ENCODE data around the gene POFUT1. TPM values are rescaled to one million over a fixed set of nuclear protein-coding genes. Genes with fewer than 3 reads are reported as not detected.
"Not testable (repeated sequence)": the region's sequence is repeated elsewhere in the genome, so short reads cannot be mapped to it uniquely, and the experiment has no call there.

POFUT1 gene
- polyA plus RNA-seq, 6 donors from 2014 or later = 7.2 to 16.9 (median 14.7) TPM

DNA sequence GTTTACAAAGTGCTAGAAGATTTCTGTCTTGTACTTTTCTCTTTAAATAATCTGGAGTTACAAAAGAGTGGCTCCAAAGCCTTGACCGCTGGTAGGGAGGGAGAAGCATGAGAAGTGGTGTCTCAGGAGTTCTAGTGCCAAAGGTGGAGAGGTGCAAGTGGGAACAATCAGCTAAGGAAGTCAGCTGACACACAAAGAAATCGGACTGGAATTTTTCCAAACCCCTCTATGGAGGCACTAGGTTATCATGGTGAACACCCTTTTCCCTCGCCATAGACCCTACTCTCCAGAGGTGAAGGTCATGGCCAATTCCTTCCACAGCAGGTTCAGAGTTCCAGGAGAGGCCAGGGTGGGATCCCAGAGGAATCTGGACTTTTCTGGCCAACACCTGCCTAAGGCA is 15.0 kb upstream of the POFUT1 start:
- Mint-ChIP-seq H3K27me3 (peaks cover 0 to 12% (median 7%) of the 10 kb centered on the region in 3 donors), H3K36me3 (peaks cover 11 to 26% of the 10 kb centered on the region in 2 donors), H3K9me3 (no peaks in the 10 kb centered on the region), H3K27ac (peak overlapping the region in 1 of 6 donors; percentile 67), H3K4me1 (peaks cover 22 to 34% (median 25%) of the 10 kb centered on the region in 3 donors), H3K4me3 (peak overlapping the region in 1 of 8 donors; percentile 71)
- ATAC-seq (ENCODE audit: low read depth in 2 of 2) (no peak), DNase-seq (no peak)

DNA sequence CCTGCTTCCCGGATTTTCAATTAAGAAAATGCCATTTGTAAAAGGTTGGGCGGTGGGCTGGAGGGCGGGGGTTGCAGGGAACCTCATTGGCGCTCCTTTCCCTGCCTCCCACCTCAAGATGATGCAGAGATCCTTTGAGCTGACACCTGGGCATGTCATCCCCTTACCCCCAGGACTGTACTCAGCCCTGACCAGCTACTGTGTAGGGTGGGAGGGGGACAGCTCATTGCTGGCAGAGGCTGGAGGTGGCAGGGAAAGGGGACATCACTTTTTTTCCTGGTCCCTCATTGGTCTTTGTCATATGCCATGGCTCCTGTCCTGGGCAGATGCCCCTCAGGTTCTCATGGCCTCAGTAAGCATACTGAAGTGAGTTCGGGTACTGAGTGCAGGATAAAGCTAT is 14.3 kb upstream of the POFUT1 start:
- DNase-seq; H3K27me3 Mint-ChIP-seq; H3K4me3 Mint-ChIP-seq; H3K9me3 Mint-ChIP-seq; ATAC-seq (ENCODE audit: low read depth in 2 of 2): not testable (repeated sequence)
- Mint-ChIP-seq H3K4me1 (peaks cover 22 to 34% (median 25%) of the 10 kb centered on the region in 3 donors), H3K36me3 (peaks cover 15 to 30% of the 10 kb centered on the region in 2 donors), H3K27ac (peak overlapping the region in 1 of 6 donors; percentile 29)

DNA sequence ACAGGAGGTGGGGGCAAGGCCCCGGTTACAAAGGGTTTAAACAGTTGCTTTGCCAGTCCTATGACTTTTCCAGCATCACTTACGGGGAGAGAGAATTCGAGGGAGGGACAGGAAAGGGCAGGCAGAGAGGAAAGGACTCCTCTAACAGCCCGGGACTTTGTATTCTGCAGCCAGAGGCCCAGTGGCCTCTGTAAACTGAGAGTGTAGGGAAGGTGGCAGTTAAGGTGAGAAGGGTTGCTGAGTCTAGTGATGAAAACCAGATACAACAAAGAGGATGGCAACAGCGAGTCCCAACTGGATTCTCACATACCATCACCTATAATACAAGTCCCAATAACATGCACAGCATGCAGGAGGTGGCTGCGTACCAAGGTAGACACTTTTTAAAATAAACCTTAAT is 13.7 kb upstream of the POFUT1 start:
- Mint-ChIP-seq H3K36me3 (peaks cover 15 to 30% of the 10 kb centered on the region in 2 donors), H3K4me1 (peaks cover 18 to 30% (median 21%) of the 10 kb centered on the region in 3 donors), H3K9me3 (no peaks in the 10 kb centered on the region), H3K27me3 (peaks cover 0 to 2% (median 0%) of the 10 kb centered on the region in 3 donors), H3K4me3 (no peak overlapping the region), H3K27ac (no peak overlapping the region)
- no peak for ATAC-seq (ENCODE audit: low read depth in 2 of 2)
- no peak for DNase-seq

DNA sequence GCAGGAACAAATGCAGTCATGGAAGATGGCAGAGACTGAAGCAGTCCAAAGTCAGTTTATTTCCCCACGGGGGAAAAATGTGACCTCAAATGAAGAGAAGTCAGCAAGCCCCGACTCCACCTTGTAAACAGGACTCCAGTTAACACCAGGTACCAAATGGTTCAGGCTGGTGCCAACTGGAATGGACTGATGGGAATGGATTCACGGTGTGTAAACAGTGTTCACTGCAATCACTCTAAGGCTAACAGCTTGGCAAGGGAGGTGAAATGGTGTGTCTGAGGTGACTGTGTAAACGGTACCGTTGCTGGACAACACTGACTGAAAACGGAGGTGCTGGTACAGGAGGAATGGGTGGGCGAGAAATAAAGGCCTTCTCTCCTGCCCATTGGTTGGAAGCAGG is 12.1 kb upstream of the POFUT1 start:
- Mint-ChIP-seq H3K27ac (peak overlapping the region in 1 of 6 donors; percentile 57), H3K4me1 (peaks cover 11 to 22% (median 12%) of the 10 kb centered on the region in 3 donors), H3K4me3 (no peak overlapping the region), H3K27me3 (no peaks in the 10 kb centered on the region), H3K36me3 (peaks cover 15 to 30% of the 10 kb centered on the region in 2 donors), H3K9me3 (no peaks in the 10 kb centered on the region)
- DNase-seq = no peak
- no peak for ATAC-seq (ENCODE audit: low read depth in 2 of 2)

DNA sequence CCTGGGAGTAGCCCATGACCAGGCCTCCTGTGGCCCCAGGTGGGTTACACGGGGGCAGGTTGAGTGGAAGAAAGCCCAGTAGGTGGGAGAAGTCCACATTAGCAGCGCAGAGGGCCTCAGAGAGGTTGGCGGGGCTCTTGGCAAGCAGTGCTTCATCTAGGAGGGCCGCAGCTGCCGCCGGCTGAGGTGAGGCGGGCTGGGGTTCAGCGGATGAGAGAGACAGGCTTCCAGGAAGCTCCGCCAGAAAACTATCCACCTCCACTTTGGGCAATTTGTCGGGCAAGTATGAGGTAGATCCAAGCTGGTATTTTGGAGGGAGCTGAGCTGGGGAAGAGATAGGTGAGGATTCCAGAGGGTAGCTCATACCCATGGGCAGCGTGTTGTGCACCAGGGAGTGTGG is 11.1 kb upstream of the POFUT1 start:
- not testable (repeated sequence) for H3K27ac Mint-ChIP-seq; H3K4me3 Mint-ChIP-seq; H3K27me3 Mint-ChIP-seq; DNase-seq; ATAC-seq (ENCODE audit: low read depth in 2 of 2); H3K9me3 Mint-ChIP-seq
- Mint-ChIP-seq H3K4me1 (peaks cover 5 to 16% (median 8%) of the 10 kb centered on the region in 3 donors), H3K36me3 (peaks cover 19 to 30% of the 10 kb centered on the region in 2 donors)

DNA sequence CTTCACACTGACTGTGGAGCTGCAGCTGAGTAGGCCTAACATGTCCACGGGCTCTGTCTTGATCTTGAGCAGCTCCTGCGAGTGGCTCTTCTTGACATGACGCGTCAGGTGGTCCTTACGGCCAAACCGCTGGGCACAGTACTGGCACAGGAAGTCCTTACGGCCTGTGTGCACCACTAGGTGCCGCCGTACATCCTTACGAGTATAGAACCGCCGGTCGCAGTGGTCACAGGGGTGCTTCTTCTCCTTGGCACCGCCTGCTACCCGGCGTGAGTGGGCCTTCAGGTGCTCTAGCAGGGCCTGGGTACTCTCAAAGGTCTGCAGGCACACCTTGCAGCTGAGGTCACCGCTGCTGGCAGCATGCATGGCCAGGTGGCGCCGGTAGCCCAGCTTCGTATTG is 10.5 kb upstream of the POFUT1 start:
- Mint-ChIP-seq H3K4me1 (peaks cover 8 to 17% (median 8%) of the 10 kb centered on the region in 3 donors), H3K36me3 (peaks cover 19 to 30% of the 10 kb centered on the region in 2 donors)
- H3K27ac Mint-ChIP-seq; H3K4me3 Mint-ChIP-seq; H3K9me3 Mint-ChIP-seq; ATAC-seq (ENCODE audit: low read depth in 2 of 2); DNase-seq; H3K27me3 Mint-ChIP-seq: not testable (repeated sequence)

DNA sequence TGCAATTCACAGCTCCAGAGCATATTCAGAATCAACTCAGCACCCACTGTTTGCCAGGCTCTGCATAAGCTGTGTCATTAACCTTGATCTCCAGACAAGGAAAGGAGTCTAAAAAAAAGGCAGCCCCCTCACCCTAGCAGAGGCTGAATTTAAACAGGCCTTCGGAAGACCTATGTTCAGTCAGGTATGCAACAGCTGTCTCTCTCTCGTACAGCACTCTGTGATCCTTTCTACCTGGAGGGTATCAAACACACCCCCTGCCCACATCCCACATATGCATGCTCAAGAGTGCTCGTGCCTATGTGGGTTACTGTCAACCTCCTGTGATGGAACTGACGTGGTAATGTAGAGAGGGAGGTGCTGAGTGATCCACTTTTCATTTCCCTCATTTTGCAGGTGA is 8.7 kb upstream of the POFUT1 start:
- Mint-ChIP-seq H3K27me3 (no peaks in the 10 kb centered on the region), H3K4me3 (no peak overlapping the region), H3K36me3 (peaks cover 19 to 30% of the 10 kb centered on the region in 2 donors), H3K27ac (no peak overlapping the region), H3K9me3 (no peaks in the 10 kb centered on the region), H3K4me1 (peaks cover 17 to 30% (median 23%) of the 10 kb centered on the region in 3 donors)
- ATAC-seq (ENCODE audit: low read depth in 2 of 2) = no peak
- no peak for DNase-seq

DNA sequence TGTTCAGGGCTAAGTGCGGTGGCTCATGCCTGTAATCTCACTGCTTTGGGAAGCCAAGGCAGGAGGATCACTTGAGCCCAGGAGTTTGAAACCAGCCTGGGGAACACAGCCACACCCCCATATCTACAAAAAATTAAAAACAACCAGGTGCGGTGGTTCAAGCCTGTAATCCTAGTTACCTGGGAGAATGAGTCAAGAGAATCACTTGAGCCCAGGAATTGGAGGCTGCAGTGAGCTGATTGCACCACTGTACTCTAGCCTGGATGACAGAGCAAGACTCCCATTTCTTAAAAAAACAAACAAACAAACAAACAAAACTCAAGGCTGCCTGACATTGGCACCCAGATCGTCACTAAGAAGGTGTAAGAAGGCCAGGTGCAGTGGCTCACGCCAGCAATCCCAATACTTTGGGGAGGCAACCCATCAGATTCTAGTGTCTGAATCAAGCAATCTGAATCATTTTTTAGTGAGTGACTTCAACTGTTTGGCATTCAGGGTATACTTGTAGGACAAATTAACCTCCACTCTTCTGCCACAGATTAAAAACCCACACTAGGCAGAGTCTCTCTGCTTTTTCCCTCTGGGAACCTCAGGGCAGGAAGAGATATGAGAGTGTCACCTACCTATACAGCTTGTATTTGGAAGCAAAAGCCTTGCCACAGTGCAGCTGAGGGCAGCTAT is 6.2 kb upstream of the POFUT1 start:
- Mint-ChIP-seq H3K4me1 (peaks cover 32 to 48% (median 45%) of the 10 kb centered on the region in 3 donors), H3K9me3 (no peaks in the 10 kb centered on the region), H3K4me3 (no peak overlapping the region), H3K27me3 (no peaks in the 10 kb centered on the region), H3K36me3 (peaks cover 11 to 12% of the 10 kb centered on the region in 2 donors), H3K27ac (no peak overlapping the region)
- DNase-seq = no peak
- no peak for ATAC-seq (ENCODE audit: low read depth in 2 of 2)

DNA sequence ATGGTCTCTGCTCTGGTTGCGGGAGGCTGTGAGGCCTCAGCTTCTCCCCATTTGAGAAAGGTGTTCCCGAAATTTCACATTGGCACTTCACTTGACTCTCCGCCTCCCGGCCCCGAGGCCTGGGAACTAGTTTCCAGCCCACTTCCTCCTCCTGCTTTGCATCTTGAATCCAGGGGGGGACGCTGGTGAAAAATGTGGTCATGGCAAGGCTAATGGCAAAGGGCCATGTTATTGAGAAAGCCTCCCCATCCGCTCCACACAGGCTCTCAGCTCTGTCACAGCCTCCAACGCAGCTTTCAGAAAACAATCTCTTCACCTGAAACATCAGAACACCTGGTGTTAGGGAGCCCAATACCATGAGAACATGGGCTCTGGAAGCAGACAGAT is 5.7 kb upstream of the POFUT1 start:
- ATAC-seq (ENCODE audit: low read depth in 2 of 2) = no peak
- Mint-ChIP-seq H3K4me3 (no peak overlapping the region), H3K27me3 (no peaks in the 10 kb centered on the region), H3K27ac (peak overlapping the region in 1 of 6 donors; percentile 36), H3K36me3 (peaks cover 11 to 12% of the 10 kb centered on the region in 2 donors), H3K9me3 (no peaks in the 10 kb centered on the region), H3K4me1 (peaks cover 37 to 53% (median 51%) of the 10 kb centered on the region in 3 donors)
- no peak for DNase-seq

DNA sequence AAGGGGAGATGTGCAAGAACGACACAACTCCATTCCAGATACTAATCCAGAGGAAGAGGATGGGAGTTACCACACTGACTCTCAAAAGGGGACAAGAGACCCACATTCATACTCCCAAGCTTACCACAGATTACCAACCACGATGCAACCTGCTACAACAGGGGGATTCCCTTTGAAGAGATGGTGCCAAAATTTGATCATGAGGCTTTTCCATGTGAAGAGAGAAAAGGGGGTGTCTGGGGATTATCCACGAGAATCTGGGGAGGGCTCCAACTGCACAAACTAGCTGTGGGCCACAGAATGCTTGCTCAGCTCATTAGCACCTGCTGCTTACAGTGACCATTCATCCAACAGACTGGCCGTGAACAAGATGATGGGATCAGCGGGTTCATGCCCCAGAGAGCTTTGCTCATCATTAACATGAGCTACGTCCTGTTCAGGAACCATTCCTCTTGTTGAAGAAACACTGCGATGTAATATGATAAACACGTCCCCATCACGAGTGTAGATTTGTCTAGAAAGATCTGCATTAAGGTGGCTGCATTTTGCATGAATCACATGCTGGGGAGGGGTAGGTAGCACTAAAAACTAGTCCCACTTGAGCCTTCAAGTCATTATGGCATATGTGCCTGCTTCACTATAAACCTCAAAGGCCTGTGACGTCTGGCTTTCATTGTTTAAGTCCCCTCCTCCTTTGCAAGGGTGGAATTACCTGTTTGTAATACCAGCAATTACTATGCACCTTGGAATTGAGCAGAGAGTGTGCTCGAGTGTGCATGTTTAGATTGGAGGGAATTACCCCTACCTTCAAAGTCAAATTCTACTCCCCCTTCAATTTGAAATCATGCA is 4.1 kb upstream of the POFUT1 start:
- H3K27me3 Mint-ChIP-seq = no peaks in the 10 kb centered on the region
- H3K4me3 Mint-ChIP-seq = peak overlapping the region in 2 of 8 donors; percentile 25 to 70
- DNase-seq = no peak
- no peak for ATAC-seq (ENCODE audit: low read depth in 2 of 2)
- H3K36me3 Mint-ChIP-seq = peaks cover 0 to 4% of the 10 kb centered on the region in 2 donors
- H3K4me1 Mint-ChIP-seq = peaks cover 42 to 61% (median 59%) of the 10 kb centered on the region in 3 donors
- no peaks in the 10 kb centered on the region for H3K9me3 Mint-ChIP-seq
- peak overlapping the region in 1 of 6 donors; percentile 74 for H3K27ac Mint-ChIP-seq

DNA sequence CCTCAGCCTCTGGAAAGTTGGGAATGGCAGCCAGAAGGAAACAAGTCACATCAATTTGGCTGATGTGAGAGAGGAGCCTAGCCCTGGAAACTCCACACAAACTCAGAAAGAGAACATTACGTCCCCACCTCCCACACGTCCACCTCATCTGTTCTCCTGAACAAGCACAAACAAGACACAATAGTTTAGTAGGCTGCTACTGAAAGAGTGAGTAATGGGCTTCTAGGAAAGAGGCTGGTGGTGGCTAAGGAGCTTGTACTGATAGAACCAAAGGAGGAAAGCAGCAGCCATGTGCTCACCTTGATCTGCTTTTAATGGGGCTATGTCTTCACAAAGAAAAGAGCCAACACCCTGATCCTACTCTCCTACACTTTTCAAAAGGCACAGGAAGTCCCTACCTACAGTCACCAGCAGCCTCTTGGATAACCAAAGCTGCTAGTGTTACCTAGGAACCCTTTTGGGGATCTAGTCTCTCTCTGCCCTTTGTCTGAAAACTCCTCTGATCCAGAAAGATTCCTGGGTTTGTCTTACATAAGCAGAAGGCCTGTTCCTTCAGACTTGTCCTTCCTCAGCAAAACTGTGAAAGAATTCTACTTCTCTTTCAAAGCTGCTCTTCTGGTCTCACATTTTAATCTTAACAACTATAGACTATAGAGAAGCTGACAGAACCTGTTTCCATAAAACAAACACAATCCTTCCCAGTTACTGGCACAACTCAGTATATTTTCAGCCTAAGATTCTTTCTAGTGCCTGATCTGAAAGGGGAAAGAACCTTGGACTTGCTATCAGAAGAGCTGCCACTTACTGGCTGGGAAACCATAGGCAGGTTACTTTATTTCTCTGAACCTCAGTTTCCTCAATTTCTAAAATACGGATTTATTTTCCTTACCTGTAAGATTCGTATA is 3.2 kb upstream of the POFUT1 start:
- Mint-ChIP-seq H3K4me1 (peaks cover 51 to 65% (median 63%) of the 10 kb centered on the region in 3 donors), H3K27me3 (no peaks in the 10 kb centered on the region), H3K4me3 (peak overlapping the region in 3 of 8 donors; percentile 3 to 91 (median 25)), H3K36me3 (peaks cover 0 to 4% of the 10 kb centered on the region in 2 donors), H3K27ac (peak overlapping the region in 2 of 6 donors; percentile 62 to 74), H3K9me3 (no peaks in the 10 kb centered on the region)
- DNase-seq = no peak
- ATAC-seq (ENCODE audit: low read depth in 2 of 2) = no peak

DNA sequence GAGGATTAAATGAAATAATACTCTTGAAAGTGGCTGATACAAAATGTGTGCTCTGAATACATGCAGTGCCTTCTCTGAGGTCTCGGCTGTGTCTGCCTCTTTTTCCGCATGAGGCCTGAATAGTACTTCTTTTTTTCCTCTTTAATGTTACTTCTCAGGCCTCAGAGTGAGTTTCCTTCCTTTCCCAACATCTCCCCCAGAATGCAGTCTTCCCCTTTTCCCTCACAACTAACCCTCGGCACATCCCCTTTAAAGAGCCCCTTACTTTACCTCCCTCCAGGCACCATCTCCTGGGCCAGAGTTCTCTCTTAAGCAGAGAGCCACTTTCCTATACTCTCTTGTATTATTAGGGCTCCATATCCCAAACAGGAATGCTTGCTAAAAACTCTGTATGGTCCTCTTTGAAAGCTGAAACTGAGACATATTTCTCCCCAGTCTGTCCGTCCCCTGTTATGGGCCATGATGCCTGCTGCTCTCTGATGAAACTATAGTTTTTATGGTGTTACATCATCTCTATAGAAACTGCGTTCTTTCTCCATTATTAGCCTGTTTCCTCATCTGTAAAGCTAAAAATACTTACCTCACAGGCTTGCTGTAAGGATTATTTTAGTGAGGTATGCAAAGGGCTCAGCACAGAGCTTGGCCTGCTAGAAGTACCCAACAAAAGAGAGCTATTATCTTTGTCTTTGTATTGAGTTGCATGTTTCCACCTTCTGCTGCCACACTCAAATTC is 2.4 kb upstream of the POFUT1 start:
- H3K27ac Mint-ChIP-seq = peak overlapping the region in 5 of 6 donors; percentile 19 to 79 (median 62)
- peaks cover 0 to 4% of the 10 kb centered on the region in 2 donors for H3K36me3 Mint-ChIP-seq
- no peak for ATAC-seq (ENCODE audit: low read depth in 2 of 2)
- no peak for DNase-seq
- H3K27me3 Mint-ChIP-seq = no peaks in the 10 kb centered on the region
- peaks cover 59 to 73% (median 72%) of the 10 kb centered on the region in 3 donors for H3K4me1 Mint-ChIP-seq
- no peaks in the 10 kb centered on the region for H3K9me3 Mint-ChIP-seq
- H3K4me3 Mint-ChIP-seq = peak overlapping the region in 7 of 8 donors; percentile 87 to 98 (median 95)
